DND-41 (cell line): ENCODE measurements around the gene NLRP12.

Experiments used
- ATAC-seq: fragments of 200-7000 bp; cut with Tn5 transposase; 3 replicates; pipeline ENCODE4 v1.9.1; 2021; ENCODE audit warnings: low read depth; ENCODE audit not compliant: insufficient read depth
- DNase-seq: peaks from one replicate; pipeline ENCODE4 v3.0.0-alpha.2; 2020
- H2AFZ ChIP-seq: 2 replicates; pipeline ENCODE4 v1.6.0; 2012; ENCODE audit warnings: low read depth, low read length
- H3K27ac ChIP-seq: 2 replicates; pipeline ENCODE4 v1.5.1; 2012; ENCODE audit warnings: low read length, inconsistent platforms
- H3K27me3 ChIP-seq: fragments of 200-600 bp; sonication (generic); 2 replicates; pipeline ENCODE4 v1.6.0; 2012; ENCODE audit warnings: low read length, mild to moderate bottlenecking, inconsistent platforms; ENCODE audit not compliant: insufficient read depth, poor library complexity
- H3K36me3 ChIP-seq: 2 replicates; pipeline ENCODE4 v1.5.1; 2012; ENCODE audit warnings: low read length, inconsistent platforms; ENCODE audit not compliant: insufficient read depth
- H3K4me1 ChIP-seq: 2 replicates; pipeline ENCODE4 v1.5.1; 2012; ENCODE audit warnings: mild to moderate bottlenecking, low read length; ENCODE audit not compliant: insufficient read depth
- H3K4me2 ChIP-seq: 2 replicates; pipeline ENCODE4 v1.6.0; 2012; ENCODE audit warnings: mild to moderate bottlenecking, moderate library complexity, low read length, inconsistent platforms; ENCODE audit not compliant: insufficient read depth
- H3K4me3 ChIP-seq, 2 experiments: fragments of 200-600 bp in 1 of 2; shearing (Covaris generic) in 1 of 2; 2 replicates each; pipeline ENCODE4 v1.5.1; 2012 to 2016; ENCODE audit warnings: inconsistent platforms in 2 of 2, low read length in 2 of 2, mild to moderate bottlenecking in 2 of 2, low read depth in 1 of 2, moderate library complexity in 1 of 2
- H3K79me2 ChIP-seq: 2 replicates; pipeline ENCODE4 v1.6.0; 2012; ENCODE audit warnings: low read length, inconsistent platforms; ENCODE audit not compliant: insufficient read depth
- H3K9ac ChIP-seq: 2 replicates; pipeline ENCODE4 v1.6.0; 2012; ENCODE audit warnings: low read depth, mild to moderate bottlenecking, inconsistent platforms, low read length, moderate library complexity
- H3K9me3 ChIP-seq: 2 replicates; pipeline ENCODE4 v1.5.1; 2012; ENCODE audit warnings: low read length, moderate library complexity, mild to moderate bottlenecking, inconsistent platforms; ENCODE audit not compliant: insufficient read depth, severe bottlenecking
- H4K20me1 ChIP-seq: 2 replicates; pipeline ENCODE4 v1.6.0; 2012; ENCODE audit warnings: low read length; ENCODE audit not compliant: insufficient read depth
- EZH2 ChIP-seq: IDR thresholded peaks from 3 replicates; pipeline ENCODE4 v1.6.1; 2012; ENCODE audit warnings: borderline replicate concordance, low read depth, mild to moderate bottlenecking, moderate library complexity, low read length, inconsistent platforms; ENCODE audit not compliant: severe bottlenecking
- TF ChIP-seq, protein P1 (sequence below): IDR thresholded peaks from 2 replicates; pipeline ENCODE4 v1.5.1; 2012; ENCODE audit warnings: borderline replicate concordance, low read length, moderate library complexity, mild to moderate bottlenecking; ENCODE audit not compliant: poor library complexity, severe bottlenecking; ENCODE audit errors: extremely low read depth

Gene NLRP12

GRCh38 chr19:53808710-53809125, 15.4 kb downstream of the NLRP12 start:
- H3K27me3 ChIP-seq, result no peaks in the 10 kb centered on the region
- ATAC-seq (no peak), DNase-seq (no peak)
- no peaks in the 10 kb centered on the region for H3K79me2 ChIP-seq
- no peak overlapping the region for H3K4me3 ChIP-seq
- no peak overlapping the region for H3K27ac ChIP-seq
- TF ChIP-seq EZH2, result no peak
- TF ChIP-seq, protein P1, sequence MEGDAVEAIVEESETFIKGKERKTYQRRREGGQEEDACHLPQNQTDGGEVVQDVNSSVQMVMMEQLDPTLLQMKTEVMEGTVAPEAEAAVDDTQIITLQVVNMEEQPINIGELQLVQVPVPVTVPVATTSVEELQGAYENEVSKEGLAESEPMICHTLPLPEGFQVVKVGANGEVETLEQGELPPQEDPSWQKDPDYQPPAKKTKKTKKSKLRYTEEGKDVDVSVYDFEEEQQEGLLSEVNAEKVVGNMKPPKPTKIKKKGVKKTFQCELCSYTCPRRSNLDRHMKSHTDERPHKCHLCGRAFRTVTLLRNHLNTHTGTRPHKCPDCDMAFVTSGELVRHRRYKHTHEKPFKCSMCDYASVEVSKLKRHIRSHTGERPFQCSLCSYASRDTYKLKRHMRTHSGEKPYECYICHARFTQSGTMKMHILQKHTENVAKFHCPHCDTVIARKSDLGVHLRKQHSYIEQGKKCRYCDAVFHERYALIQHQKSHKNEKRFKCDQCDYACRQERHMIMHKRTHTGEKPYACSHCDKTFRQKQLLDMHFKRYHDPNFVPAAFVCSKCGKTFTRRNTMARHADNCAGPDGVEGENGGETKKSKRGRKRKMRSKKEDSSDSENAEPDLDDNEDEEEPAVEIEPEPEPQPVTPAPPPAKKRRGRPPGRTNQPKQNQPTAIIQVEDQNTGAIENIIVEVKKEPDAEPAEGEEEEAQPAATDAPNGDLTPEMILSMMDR, result peak; percentile 38
- H2AFZ ChIP-seq, result no peak overlapping the region
- no peaks in the 10 kb centered on the region for H3K4me1 ChIP-seq
- no peaks in the 10 kb centered on the region for H4K20me1 ChIP-seq
- no peaks in the 10 kb centered on the region for H3K36me3 ChIP-seq
- H3K4me2 ChIP-seq, result no peak overlapping the region
- H3K9ac ChIP-seq, result no peak overlapping the region
- no peaks in the 10 kb centered on the region for H3K9me3 ChIP-seq

GRCh38 chr19:53801257-53801656, 22.9 kb downstream of the NLRP12 start:
- no peak overlapping the region for H3K27ac ChIP-seq
- H3K4me2 ChIP-seq, result no peak overlapping the region
- H3K27me3 ChIP-seq, result no peaks in the 10 kb centered on the region

DNA sequence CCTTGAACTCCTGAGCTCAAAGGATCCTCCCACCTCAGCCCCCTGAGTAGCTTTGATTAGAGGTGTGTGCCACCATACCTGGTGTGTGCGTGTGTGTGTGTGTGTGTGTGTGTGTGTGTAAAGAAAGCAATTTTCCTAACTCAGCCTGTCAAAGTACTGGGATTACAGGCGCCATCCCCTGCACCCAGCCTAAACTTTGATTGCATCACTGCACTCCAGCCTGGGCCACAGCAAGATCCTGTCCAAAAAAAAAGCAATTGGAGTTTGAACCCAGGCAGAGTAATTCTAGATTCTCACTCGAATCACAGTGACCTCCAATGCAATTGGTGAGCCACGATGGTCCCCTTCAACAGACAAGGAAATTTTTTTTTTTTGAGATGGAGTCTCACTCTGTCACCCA, 29.1 kb downstream of the NLRP12 start:
- ATAC-seq (no peak), DNase-seq (no peak)
- Histone ChIP-seq H2AFZ (no peak overlapping the region), H4K20me1 (peaks cover 4% of the 10 kb centered on the region), H3K9me3 (no peaks in the 10 kb centered on the region), H3K79me2 (no peaks in the 10 kb centered on the region), H3K9ac (no peak overlapping the region), H3K4me1 (no peaks in the 10 kb centered on the region), H3K27ac (no peak overlapping the region), H3K36me3 (no peaks in the 10 kb centered on the region), H3K4me2 (no peak overlapping the region), H3K27me3 (no peaks in the 10 kb centered on the region), H3K4me3 (no peak overlapping the region)
- no peak for TF ChIP-seq EZH2
- TF ChIP-seq, protein P1, result no peak

More at GRCh38 chr19:53801257-53801656, 22.9 kb downstream of the NLRP12 start:
- H3K4me3 ChIP-seq, result no peak overlapping the region
- no peaks in the 10 kb centered on the region for H3K36me3 ChIP-seq
- no peak overlapping the region for H2AFZ ChIP-seq
- no peaks in the 10 kb centered on the region for H4K20me1 ChIP-seq
- no peaks in the 10 kb centered on the region for H3K79me2 ChIP-seq
- H3K9ac ChIP-seq, result no peak overlapping the region
- no peaks in the 10 kb centered on the region for H3K9me3 ChIP-seq
- H3K4me1 ChIP-seq, result no peaks in the 10 kb centered on the region
- DNase-seq (no peak), ATAC-seq (no peak)
- TF ChIP-seq, protein P1, result no peak
